GM21825 (cell line): Measurements from ENCODE around the gene ALOX5.

Experiments
- ATAC-seq: cut with Tn5 transposase; IDR thresholded peaks from one replicate; pipeline ENCODE4 v1.9.1; 2021; ENCODE audit warnings: mild to moderate bottlenecking, moderate library complexity; ENCODE audit not compliant: unreplicated experiment

The ALOX5 gene

DNA sequence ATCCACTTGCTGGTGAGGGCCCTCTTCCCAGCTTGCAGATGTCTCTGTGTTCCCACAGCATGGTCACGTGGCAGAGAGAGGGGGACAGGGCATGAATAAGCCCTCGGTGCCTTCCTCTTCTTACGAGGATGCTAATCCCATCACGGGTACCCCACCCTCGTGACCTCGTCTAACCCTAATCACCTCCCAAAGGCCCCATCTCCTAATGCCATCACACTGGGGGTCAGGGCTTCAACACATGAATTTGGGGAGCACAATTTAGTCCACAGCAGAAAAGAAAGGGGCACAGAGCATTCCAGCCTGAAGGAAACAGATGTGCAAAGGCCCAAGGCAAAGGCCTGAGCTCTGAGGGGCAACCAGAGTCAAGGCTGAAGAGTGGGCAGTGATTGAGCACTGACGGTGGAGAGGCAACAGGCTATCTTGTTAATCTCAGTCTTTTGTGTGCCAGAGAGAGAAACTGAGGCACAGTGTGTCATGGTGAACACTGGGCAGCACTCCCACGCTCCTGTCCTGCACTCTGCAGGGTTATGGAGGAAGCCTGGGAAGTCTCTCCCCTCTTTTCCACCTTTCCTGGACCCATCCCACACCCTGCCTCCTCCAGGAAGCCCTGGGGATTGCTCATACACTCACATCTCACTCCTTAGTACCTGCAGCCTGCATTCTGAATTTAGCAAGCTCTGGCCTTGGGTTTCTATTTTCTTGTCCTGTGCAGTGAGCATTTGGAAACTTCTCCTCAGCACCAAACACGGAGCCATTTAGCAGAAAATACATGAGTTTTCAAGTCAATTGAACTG, 49.0 kb downstream of the ALOX5 start:
- no peak for ATAC-seq

DNA sequence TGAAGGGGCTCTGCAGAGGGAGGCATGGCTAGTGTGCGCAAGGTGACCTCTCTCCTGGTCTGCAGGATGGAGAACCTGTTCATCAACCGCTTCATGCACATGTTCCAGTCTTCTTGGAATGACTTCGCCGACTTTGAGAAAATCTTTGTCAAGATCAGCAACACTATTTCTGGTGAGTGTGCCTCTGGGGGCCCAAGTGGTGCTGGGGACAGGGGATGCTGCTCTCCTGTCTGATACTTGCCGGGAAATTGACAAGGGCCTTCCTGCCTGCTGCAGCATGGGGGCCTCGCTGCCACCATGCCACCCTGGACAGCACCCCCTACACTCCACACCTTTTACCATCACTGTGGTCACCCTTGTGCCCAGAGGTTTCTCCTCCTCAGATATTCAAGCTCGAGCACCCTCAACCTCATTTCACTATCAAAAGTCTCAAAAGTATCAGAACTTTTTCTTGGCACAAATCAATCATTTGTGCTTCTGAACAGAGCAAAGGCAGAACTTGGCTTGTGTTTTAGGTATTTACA, 50.0 kb downstream of the ALOX5 start:
- ATAC-seq: no peak

DNA sequence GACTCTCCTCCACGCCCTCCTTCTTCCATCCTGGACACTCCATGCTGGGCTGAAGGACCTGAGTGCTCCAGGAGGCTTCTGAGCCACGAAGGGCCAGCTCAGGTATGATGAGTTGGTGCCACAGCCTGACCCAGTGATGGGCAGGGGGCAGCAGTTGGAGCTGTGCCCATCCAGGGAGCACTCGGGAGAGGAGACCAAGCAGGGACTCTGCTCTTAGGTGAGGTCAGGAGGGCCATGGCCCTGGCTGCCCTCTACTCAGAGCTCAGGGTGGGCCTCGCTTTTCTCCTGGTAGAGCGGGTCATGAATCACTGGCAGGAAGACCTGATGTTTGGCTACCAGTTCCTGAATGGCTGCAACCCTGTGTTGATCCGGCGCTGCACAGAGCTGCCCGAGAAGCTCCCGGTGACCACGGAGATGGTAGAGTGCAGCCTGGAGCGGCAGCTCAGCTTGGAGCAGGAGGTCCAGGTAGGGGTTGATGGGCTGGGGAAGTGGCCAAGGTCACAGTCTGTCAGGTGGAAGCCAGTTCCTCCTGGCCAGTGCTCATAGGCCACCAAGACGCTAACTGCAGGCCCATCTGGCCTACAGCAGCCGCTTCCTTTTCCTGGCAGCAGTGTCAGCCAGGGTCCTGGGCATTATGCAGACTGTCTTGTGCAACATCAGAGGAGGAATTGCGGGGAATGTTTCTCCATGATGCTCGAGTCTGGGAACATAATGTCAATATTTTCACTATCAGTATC, 50.8 kb downstream of the ALOX5 start:
- no peak for ATAC-seq

DNA sequence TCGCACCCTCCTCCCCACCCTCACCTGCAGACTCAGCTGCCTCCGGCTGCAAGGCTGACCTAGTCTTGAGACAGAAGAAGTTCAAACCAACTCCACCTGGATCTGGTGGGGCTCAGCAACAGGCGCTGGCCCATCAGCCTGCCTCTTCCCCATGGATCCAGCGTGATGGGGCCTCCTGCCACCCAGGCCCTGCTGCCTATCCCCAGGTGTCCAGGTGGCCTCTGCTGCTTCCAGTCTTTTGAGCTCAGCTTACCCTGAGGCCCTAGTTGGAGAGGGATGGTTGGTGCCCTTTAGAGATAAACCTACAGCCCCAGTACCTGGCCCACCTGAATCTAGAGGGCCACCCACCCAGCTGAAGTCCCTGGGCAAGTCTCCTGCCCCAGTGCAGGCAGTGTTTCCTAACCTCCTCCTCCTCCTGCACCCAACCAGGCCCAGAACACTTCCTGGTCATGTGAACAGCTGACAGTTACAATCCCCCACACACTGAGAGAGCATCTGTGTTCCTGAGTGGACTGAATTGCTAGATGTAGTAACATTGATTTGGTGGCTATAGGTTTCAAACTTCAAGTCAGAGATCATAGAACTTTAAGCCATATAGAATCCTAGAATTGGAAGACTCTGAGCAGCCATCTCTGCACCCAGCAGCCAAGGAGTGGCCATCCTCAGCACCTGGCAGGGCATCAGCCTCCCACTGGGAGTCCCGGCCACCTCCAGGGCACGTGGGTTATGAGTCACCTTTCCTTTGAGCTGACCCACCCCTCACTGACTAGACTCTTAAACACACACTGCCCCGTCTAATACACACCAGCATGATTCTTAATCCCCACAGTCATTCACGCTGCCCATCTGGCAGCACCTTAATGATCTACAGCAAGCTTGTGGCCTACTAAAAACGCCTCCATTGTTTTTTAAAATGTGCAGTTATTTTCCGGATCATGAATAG, 51.9 kb downstream of the ALOX5 start:
- ATAC-seq: no peak

DNA sequence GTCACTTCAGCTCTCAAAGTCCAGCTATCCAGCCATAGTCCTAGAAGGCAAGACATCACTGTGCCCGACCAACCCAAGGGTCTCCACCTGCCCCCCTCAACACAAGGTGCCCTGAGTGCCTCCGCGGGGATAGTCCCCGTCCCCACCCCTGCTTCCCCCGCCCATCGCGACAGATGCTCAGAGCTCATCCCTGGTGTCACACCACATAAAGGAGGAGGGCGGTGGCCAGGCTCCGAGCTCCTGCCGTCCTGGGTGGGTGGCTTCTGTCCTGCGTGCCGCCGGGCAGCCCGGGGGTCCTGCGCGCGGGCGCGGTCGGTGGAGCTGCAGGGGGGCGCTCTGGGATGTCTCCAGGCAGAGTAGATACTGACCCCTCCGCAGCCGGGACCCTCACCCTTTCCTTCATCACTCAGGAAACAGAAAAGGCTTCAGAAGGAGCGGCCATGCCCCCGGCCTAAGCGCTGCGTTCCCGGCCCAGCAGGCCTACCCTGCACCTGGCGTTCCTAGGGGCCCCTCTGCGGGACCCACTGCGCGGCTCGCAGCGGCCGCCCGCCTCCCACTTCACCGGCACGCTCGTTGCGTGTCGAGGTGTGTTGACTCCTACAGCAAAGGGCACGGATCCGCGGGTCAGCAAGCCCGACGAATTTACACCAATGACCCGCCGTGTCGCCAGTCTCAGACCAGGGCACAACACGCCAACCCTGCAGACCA, 53.4 kb downstream of the ALOX5 start:
- no peak for ATAC-seq

DNA sequence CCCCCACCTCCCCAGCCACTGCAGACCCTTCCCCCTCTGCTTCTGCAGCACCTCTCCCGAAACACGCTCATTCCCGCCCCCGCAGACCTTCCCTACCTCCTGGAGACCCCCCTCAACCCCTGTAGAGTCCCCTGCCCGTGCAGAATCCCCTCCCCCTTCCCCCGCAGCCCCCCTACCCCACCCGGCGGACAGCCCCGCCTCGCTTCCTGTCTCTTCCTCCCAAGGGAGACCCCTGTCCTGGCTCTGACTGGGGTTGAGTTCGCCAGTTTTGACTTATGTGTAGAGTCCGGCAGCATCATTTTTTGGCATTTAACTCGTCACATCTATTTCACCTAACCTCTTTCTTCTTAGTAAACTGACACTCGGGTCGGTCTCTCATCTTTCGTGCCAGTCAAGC, 54.0 kb downstream of the ALOX5 start:
- ATAC-seq: no peak

DNA sequence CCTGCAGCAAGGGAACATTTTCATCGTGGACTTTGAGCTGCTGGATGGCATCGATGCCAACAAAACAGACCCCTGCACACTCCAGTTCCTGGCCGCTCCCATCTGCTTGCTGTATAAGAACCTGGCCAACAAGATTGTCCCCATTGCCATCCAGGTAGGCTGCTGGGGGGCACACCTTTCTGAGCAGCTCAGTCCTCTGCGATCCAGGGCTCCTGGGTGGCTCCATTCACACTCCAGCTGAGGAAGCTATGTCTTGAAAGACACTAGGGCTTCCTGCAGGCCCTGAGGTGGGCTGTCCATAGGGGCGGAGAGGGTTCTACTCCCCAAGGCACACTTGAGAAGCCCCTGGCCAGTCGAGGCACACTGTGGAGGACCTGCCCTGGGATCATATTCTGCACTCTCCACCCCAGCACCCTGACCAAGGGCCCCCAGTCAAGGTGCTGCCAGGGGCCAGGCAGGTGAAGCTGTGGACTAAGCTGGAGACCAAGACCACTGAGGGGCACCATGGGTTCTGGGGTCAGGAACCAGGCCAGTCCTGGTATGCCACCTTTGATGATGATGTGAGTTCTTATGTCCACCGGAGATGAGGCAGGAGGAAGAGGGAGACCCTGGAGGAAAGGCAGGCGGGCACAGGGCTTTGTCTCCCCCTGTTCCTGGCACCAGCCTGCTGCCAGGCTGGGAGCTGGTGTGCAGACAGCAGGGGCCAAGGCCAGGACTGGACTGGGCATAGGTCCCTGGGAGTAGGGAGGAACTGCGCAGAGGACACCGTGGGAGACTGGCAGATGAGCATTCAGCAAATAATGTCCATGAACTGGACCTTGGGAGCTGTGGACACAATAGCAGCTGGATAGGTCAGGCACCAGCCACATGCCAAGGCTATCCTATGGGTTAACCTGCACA, 54.8 kb downstream of the ALOX5 start:
- no peak for ATAC-seq

DNA sequence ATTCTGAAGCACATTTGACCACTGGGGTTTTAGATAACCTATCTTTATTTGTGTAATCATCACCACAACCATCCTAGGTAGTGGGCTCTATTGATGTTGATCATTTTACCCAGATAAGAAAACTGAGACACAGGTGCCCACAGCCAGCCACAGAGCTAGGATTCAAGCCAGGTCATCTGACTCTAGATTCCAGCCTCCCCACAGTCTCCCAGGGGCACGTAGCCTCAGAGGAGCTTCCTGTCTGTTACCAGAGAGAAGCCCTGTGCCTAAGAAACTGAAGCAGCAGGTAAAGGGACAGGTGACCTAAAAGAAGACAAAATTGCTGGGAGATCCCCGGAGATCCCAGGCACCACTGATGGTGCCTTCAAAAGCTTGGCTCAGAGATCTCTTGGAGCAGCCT, 55.8 kb downstream of the ALOX5 start:
- no peak for ATAC-seq

DNA sequence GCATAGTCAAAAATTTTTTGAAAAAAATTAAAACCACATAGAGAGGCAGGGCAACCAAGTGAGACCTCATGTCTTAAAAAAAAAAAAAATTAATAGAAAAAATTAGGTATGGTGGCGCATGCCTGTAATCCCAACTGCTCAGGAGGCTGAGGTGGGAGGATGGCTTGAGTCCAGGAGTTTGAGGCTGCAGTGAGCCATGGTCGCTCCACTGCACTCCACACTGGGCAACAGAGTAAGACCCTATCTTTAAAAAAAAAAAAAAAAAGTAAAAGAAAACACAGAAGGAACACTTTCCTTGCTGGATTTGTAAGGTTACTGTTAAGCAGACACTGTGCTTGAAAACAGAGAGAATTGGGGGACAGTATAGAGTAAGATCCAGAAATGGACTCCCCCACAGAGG, 58.1 kb downstream of the ALOX5 start:
- ATAC-seq: no peak

DNA sequence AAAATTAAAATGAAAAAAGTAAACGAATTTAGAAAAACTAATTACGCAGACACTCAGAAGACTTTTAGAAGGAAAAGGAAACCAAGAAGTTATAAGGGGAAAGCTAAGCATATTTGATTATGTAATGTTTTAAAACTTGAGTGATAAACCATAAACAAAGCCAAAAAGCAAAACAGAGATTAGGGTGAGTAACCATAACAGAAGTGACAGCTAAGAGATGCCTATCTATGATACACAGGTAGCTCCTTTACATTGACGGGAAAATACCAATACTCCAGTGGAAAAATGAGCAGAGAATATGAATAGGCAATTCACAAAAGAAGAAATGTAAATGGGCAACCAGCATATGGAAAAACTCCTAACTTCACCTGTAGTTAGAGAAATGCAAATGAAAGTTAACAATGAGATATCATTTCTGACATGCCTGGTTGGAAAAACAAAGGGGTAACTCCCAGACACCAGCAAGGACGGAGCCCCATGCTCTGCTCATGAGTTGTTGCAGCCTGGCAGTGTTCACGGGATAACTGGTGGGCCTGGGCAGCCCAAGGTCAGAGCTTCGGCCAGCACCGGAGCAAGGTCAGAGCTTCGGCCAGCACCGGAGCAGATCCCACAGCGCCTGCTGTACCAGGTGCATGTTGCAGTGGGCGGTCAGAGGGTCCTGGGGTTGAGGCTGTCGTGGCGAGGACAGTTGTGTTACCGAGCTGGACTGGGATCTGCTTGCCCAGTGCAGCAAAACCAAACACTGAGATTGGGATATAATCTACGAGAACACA, 58.9 kb downstream of the ALOX5 start:
- no peak for ATAC-seq

DNA sequence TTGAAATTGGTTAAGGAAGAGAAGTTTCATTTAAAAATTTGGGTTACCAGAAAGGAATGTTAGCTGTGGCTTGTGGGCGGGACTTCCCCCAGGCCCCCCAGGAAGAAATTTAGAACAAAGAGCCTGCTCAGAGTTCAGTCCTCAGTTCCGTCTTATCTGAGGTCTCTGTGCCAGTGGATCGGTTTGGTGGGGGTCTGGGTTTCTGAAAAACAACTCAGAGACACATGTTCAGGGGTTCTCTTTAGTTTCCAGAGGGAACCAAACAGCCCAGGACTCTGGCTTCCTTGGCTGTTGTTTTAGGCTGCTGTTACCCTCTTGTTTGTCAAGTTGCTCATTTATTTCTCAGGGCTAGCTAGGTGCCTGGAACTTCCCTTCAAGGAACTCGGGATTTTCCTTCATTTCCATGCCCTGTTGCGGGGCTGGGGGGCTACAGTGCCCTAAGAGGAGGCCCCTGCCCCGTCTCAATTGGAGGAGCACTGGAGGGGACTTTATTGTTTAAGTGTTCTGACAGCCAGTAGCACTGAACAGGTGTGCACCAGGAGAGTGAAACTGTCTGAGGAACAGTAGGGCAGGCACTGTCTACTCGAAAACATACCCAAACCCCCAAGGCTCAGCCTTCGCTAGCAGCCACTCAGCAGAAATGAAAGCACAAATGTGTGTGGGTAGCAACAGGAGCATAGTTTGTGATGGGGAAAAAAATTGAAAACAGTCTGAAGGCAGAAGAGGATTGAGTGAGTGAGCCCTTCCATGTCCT, 59.9 kb downstream of the ALOX5 start:
- ATAC-seq: peak; percentile 90

DNA sequence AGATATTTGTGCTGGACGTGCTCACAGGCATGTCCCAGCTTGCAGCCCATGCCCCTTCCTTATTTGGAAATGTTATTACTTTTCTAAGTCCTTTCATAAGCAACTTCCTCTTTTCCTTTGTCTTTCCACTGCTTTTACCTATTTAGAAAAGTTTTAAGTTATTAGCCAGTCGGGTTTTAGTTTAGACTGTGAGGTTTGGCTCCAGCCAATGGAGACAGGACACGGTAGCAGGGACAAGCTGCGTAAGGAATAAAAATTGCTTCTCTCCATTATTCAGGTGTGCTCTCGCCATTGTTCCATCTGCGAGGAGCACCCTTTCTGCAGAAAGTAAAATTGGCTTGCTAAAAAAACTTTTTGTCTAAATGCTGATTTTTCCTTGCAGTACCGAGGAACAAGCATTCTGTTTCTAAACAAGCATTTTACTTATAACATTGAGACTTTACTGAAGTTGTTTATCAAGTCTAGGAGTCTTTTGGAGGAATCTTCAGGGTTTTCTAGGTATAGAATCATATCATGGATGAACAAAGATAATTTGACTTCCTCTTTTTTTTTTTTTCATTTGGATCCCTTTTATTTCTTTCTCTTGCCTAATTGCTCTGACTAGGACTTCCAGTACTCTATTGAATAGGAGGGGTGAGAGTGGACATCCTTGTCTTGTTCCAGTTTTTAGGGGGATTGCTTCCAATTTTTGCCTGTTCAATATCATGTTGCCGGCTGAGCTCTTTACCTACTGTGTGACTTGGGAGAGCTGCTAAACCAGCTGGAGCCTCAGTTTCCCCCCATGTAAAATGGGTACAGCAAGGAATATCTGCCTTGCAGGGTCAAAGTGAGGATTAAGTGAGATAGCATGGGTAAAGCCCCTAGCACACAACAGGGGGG, 63.8 kb downstream of the ALOX5 start:
- no peak for ATAC-seq

DNA sequence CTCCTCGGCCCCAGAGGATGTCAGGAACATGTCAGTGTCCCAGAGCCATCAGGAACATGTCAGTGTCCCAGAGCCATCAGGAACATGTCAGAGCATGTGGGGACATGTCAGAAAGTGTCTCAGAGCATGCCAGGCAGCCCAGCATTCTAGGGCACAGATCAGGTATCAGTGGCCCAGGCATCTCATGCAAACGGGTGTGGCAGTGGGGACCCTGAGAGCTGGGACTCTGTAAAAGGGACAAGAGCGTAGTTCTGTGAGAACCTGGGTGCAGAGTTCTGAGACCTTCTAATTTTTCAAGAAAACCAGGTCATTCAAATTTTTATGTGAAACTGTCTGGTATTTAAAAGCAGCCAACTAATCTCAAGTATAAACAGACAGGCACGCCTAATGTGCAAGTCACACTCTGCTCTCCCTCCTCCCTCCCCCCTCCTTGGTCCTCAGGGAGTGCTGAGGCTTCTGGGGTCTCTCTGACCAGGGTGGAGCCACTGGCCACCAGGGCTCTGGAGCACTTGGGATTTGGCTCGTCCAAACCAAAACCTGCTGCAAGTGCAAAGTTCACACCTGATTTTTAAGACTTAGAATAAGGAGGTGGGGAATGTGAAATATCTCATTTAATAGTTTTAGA, 64.6 kb downstream of the ALOX5 start:
- ATAC-seq: no peak

DNA sequence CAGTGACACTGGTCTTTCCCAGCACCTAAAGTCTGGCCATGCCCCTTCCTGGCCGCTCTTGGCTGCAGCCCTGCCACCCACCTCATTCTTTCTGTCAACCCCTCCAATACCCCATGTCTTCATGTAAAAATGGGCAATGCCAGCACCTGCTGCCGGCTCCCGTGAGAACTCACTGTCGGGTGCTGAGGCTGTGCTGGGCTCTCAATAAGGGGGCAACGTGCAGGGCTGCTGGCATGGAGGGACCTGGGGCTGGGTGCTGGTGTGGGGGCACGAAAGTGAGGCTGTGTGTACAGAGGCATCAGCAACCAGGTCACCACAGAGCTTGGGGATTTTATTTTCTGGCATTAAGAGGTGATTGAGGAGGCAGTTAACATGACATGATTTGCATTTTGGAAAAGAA, 65.3 kb downstream of the ALOX5 start:
- no peak for ATAC-seq

DNA sequence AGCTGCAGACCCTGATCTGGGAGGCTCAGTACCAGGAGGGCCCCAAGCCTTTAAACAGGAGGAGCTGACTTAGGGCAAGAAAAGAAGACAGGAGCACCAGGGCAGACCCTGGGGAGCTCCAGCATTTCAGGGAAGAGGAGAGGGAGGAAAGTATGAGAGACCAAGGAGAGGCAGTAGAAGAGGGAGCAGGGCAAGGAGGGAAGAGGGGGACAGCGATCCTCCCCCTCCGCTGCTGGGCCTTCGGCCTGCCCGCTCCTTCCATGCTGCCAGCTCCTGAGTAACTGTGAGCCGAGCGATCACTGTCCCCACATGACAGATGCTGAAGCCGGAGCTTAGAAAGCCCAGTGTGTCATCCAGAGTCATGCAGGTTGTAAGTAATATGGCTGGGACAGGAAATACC, 65.9 kb downstream of the ALOX5 start:
- no peak for ATAC-seq

DNA sequence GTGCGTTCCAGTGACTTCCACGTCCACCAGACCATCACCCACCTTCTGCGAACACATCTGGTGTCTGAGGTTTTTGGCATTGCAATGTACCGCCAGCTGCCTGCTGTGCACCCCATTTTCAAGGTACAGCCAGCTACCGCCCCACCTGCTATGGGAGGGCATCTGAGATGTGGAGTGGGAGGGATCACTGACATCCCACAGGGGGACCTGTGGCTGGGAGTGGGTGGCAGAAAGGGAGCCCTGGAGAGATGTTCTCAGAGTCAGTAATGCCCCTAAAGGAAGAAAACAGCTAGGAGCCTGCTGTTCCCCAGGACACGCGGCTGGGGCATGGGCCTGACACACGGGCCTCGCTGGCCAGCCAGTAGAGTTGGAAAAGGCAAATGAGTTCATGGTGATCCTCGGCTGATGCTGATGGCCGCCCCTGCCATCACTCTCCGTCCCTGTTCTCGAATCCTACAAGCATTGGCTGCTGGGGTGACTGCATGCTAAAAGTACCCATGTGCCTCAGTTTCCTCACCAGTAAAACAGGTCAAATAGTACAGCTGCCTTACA, 66.6 kb downstream of the ALOX5 start:
- ATAC-seq: no peak
